Activated T-cell treated with anti-CD3 and anti-CD28 coated beads for 4 hours (primary cell): ENCODE results near the gene GLYATL1.

Experiments used
- DNase-seq: peaks from one replicate; pipeline ENCODE4 v3.0.0-alpha.2; 2020

Gene GLYATL1, protein sequence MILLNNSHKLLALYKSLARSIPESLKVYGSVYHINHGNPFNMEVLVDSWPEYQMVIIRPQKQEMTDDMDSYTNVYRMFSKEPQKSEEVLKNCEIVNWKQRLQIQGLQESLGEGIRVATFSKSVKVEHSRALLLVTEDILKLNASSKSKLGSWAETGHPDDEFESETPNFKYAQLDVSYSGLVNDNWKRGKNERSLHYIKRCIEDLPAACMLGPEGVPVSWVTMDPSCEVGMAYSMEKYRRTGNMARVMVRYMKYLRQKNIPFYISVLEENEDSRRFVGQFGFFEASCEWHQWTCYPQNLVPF

DNA sequence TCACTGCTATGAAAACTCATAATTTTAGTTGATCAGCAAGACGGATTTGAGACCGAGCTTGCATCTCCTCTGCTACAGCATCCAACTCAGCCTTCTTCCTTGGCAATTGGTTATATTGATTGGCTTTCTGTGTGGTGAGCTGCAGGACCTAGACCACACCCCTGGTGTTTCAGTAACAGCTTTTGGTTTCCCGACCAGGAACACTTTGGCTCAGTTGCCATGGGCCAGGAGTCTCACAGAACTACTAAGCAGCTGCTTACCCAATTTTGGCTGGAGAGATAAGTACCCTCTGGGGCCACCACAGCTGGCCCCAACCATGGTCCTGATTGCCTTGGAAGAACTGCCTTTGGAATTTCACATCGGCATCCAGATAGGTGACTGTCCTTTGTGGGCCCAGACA, at the start of gene GLYATL1:
TSS of gene GLYATL1 (plus strand) at position 212 of the 400 bp plus-strand sequence. CDS start 7,600 bp downstream, outside the sequence.
- DNase-seq: no peak

DNA sequence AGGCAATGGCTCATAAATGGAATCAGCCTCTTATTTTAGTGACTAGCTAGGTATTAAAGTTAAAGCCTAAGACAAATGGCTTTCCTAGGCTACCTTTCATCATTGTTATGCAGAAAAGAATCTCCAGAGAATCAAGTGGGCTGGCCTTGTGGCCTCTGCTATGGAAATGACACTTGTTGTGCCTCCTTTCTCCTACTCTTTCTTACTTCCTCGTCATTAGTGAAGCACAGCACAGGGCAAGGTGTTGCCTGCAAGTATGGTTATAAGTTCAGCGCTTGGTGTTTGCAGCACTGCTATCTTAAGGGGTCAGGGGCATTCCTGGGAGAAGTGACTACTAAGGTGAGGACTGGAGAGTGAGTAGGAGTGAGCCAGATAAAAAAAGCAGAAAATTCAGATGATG, 45.4 kb upstream of the GLYATL1 start:
- no peak for DNase-seq

DNA sequence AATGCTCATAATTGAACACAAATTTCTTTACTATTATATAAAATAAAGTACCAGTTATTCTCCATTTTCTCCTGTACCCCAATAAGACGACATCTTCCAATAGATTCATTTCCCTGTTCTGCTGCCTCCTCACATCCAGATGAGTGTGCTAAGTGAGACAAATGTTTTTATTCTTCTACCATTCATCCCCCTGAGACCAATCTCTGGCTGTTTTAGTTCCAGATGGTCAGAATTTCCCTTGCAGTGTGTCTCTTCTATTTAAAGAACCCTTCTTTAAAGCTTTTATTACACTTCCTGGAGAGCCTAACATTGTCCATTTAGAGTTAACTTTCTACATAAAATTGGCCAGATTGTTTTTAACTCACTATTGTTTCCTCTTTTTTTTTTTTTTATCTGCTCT, 41.2 kb upstream of the GLYATL1 start:
- DNase-seq: no peak

DNA sequence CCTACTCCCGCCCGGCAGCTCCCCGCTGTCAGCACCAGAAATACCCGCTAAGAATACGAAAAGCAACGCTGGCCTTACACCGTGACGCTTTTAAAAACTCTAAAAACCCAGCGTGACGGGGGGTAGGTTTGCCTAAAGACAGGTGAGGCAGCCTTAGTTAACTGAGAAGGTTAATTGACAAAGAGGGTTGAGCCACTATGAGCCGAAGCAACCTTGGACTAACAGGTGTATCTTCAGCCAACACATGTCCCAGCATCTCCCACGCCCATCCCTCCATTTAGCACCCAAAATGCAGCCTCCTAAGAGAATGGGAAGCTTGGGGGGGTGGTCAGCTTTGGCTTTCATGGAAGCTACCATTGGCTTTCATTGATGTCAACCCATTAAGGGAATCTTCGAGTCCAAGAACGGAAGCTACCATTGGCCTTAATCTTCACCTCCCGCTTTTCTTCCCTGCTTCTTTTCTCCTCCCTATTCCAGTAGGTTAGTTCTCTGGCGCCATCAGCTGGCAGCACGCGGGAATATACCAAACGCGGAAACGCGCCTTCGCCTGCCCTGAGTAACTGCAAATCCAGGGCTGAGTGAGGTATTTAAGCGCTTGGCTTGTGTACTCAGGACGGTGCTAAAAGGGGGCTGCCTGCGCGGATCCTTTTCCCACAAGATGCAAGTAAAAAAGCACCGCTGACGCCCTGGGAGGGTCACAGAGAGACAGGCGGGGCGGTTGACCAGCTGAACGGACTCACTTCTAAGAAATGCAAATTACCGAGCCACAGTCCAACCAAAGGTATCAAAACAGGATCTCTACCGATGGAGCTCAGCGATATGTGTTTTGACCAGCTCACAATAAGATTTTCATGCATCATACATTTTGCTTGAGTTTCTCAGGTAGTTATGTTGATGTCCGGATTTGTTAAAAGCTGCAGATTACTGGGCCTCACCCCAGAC, 38.5 kb upstream of the GLYATL1 start:
- no peak for DNase-seq

DNA sequence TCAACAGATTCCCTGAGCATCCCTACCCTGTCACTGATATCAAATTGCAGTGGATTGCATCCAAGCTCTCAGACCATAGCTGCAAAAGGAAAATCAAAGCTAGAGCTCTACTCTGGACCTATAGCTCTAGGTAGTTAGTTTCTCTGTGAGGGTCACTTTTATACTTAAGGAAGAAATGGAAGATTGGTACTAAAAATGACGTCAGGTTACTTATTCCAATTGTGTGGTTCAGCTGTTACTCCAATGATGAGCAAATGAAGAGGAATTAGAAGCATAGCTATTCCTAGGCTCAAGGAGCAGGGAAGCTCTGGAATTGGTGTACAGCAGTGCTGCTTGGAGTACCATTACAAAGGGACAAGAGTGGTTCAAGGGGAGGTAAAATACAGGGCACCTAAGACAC, 36.4 kb upstream of the GLYATL1 start:
- DNase-seq: no peak

DNA sequence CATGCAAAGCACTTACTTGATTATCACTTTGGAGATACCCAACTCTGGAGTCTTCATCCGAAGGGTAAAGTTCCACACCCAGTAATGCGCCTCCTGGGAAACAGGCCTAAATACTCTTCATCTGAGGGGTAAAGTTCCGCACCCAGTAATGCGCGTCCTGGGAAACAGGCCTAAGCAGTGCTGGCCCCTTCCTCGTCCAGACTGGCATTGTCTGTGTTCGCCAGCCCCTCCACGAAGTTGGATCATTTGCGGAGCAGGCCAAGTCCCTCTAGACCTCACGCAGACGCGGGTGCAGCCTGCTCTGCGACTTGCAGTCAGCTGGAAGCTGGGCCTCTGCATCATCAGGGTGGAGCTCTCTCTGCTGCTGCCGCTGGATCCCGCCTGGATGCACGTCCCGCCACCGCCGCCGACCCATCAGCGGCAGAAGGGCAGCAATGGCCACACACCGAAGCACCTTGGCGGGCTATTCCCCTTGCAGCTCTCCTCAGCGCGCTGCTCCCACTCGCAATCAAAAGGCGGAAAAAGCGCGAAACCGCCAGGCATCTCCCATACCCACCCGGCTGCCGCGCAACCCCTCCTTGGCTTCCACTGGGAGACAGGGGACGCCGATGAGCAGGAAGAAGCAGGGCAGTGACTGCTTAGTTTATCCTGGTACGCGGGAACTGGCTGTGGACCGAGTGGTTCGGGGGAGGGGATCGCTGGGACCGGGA, 34.1 kb upstream of the GLYATL1 start:
- DNase-seq: no peak

DNA sequence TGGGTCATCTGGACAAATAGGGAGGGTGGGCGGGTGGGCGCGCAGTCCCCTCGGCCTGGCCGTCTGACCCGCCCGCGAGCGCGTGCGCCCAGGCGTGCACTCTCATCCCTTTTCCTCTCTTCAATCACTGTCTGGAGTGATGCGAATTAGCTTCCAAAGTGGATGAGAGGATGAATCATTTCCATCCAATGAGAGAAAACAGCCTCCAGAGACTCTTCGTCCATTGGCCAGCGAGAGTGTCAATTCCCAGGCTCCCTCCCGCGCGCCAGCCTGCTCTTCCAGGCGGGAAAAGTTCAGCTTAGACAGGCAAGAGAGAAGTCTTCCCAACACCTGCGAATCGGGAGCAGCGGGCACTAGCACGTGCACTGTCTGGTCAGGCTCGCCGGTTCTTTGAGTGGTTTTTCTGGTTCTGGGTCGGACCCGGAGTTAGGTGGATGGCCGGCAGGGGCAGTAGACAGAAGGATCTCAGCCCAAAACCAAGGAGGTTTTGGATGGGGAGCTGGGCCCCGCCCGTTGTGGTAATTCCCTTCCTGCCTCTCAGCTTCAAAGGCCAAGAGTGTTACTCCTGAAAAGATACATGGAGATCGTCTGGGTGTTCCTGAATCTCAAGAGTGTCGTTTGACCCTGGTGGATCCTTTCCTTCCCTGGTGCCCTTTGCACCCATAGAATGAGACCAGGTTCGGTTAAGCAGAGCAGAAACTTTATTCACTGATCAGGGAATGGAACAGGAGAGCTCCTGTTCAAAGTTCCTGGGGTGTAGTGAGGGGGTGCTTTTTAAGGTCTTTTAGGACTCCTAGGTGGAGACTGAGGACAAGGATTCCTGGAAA, 33.4 kb upstream of the GLYATL1 start:
- DNase-seq: no peak

DNA sequence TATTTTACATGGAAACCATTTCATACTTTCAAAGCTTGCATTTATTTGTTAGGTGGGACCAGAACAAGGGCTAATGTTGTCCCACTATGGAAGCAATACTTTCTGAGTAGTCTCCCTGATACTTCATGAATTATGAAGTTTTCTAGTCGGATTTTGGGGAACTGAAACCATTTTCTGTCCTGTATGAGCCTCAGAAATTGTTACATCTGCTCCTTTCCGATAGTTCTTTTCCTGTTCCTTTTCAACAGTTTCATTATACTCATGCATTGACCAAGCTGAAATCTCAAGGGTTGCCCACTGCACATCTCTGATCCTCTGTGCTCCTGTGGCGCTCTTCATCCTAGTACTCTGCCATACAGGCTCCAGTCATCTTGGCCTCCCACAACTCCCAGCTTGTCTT, 31.5 kb upstream of the GLYATL1 start:
- DNase-seq: no peak

DNA sequence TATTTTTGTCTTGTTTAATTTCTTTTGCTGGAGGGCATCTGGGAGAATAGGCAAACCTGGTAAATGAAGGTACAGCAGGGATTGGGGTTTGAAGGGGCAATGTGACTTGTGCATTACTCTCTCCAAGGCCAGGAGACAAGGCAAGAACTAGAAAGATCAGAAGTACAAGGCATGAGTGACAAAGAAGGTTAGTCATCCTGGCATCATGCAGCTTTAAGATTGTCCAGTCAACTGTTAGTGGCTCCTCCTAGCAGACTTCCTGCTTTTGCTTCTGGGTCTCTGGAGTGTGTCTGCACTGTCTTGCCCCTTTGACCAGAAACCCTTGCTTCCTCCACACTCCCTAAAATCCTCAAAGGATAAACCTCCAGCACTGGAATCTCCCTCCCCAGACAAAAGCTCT, 27.2 kb upstream of the GLYATL1 start:
- DNase-seq: no peak

DNA sequence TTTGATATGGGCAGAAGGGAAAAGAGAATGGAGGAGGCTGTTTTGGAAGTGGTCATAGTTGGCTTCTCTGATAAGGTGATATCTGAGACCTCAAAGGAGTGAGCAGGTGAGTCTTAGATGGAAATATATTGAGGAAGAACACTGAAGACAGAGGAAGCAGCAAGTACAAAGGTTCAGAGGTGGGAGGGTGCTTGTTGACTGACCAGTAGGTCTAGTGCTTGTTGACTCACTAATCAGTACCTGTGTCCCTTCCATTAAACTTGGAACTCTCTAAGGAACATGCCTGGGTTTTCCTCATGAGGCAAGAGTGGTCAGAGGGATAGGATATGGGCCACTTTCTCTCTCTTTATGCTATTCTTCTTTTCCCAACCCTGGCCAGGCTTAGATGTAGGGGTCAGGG, 25.6 kb upstream of the GLYATL1 start:
- no peak for DNase-seq

DNA sequence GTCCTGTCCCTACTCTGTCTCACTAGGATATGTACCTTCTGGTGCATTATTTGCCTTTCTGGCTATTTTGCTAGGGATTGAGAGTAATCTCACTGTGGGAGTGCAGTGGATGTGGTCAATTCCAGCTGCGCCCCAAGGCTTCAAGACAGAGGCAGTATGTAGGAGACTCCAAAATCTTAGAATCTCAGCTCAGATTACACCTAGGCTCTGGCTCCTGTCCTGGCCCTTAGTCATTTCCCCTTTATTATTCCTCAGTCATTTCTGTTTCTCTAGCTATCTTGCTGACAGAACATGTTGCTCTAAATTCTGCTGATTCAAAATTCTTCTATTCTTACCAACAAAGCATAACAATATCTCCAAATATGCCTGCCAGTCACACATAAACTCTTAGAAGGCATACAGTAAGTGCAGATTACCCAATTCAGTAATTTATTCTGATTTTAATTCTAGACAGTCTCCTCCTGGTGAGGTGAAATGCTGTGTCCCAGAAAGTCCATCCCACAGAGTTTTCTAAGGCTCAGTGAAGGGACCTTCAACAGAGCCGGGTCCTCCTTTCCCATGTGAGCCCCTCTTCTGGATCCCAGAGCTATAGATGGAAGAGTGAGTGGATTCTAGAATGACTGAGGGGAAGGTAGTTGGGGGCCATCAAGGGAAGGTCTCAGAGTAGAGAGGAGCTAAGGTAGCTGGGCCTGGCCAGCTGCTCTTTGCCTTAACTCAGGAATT, 24.3 kb upstream of the GLYATL1 start:
- no peak for DNase-seq

DNA sequence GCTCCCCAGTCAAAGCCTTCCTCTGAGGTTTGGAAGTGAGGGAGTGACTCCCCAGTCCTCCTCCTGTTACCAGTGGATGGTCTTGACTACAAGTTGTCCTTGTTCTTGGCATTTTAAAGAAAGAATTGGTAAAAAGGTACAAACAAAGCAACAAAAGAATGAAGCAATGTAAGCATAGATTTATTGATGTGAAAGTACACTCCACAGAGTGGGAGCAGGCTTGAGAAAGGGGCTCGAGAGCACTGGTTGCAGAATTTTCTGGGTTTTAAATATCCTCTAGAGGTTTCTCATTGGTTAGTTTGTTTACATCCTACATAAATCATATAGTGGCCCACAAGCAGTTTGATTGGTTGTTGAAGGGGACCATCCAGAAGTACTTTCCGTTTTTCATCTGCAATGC, 22.7 kb upstream of the GLYATL1 start:
- no peak for DNase-seq

DNA sequence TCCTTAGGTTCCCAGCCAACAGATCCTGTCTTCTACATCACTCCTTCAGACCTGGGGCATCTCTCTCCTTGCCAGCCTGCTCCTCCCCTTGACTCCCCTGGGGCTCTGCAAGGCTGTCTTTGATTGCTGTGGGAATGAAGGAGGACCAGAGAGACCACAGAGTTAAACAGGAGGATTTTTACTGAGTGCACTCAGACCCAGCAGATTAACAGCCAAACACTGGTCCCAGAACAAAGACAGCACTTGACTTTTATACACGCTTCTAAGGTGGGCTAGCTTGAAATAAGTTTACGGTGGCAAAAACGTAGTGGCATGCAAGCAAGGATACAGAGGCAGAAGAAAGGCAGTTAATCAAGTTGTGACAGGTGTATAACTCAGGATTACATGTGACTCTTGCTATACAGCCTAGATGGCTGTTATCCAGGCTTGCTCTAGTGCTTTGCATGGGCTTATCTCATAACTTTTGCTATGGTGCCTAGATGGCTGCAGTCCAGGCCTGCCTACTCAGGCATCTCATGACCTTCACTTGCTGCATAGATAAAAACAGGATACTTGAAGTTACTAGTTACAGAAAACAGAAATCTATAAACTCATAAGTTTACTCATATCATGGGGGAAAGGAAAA, 22.0 kb upstream of the GLYATL1 start:
- no peak for DNase-seq

DNA sequence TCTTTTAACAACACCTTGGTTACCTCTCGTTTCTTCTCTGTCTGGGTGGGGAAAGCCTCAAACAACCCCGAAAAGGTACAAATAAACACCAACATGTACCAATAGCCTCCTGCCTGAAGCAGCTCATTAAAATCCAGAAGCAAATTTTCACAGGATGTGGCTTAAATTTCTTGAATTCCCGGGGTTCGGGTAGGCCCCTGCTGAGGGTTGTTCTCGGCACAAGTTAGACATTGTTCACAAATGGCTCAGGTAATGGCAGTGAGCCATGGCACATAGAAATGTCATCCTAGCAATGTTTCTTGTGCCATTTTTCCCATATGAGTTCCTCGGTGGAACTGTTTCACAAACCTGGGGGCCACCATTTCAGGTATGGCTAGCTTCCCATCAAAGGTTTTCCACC, 19.7 kb upstream of the GLYATL1 start:
- DNase-seq: no peak

DNA sequence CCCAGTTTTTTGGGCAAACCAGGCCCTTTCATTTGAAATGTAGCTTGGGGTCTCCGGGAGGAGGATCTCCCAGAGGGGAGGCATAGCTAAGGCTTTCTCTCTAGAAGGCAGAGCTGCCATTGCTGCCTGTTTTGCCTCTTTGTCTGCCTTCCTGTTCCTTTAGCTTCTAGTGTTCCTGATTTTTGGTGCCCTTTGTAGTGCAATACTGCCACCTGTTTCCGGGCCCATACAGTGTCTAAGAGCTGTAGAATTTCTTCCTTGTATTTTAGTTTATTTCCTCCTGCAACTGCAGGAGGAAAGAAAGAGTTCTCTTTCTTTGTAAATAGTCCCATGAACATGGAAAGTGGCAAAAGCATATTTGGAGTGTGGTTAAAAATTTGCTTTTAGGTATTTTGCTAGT, 19.3 kb upstream of the GLYATL1 start:
- no peak for DNase-seq

DNA sequence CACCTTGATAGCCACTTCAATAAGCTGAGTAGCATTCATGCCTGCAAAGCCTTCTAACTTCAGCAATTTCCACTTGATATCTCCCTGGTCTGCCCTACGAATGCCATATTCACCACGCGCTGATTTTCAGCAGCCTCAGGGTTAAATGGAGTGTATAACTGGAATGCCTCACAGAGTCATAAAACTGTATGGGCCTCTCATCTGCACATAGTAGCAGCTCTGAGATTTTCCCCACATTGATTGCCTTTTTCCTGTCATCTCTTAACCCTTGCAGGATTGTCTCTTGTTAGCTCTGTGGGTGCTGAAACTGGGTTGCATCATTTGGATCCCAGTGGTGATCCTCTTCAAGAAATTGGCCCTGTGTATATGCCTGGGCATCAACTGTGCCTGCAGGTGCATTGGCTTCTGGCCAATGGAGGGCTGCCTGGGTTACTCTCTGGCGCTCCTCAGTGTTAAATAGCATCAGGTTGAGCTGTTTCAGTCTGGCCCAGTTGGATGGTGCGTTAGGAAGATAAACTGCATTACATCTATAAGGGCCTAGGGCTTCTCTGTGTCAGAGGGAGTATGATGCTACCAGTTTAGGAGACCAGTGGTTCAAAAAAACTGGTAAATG, 17.4 kb upstream of the GLYATL1 start:
- no peak for DNase-seq

DNA sequence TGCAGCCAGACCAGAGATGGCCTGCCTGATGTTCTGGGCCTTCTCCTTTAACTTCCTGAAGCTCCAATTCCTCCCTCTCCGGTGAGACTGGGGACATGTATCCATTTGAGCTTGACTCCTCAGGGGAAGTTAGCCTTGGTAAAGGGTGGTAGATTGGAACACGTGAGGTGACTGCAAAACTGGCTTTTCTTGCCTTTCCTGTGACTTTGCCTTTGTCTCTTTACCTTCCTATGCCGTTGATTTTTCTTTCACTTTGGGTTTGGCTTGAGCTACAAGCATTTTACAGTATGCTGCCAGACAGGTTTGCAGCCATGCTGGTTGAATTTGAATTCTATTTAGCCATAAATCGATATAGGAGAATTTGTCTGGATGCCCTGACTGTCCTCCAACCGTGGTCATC, 16.8 kb upstream of the GLYATL1 start:
- no peak for DNase-seq

DNA sequence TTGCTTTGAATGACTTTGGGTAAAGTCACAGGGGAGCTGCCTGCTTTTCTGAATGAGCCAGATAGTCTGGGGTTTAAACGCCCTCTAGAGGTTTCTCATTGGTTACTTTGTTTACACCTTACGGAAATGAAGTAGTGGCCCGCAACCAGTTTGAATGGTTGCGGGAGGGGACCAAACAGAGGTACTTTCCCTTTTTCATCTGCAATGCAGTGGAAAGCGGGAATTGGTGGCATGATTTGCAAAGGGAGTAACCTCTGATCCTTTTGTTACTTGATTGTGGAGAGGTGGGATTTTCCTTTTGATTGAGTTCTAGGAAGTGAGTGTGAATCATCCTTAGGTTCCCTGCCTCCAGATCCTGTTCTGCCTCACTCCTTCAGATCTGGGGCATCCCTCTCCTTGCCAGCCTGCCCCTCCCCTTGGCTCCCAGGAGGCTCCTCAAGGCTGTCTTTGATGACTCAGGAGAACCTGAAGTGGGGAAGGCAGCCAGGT, 15.9 kb upstream of the GLYATL1 start:
- DNase-seq: no peak

DNA sequence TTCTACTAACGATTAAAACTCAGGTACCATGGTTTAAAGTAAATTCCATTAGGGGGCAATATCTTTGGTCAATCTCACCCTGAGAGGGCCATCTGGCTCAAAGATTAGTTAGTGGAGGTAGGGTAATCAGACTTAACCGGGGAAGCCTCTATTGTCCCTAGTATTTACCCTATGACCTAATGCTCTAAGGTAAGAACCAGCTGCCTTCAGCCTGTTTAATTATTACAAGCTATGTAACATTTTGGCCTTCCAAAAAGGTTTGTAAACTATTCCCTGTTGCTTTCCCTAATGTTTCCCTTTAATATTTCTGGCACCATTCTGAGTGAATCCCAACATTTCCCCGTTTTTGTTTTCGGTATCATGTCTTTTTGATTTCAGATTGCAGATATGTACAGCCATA, 15.1 kb upstream of the GLYATL1 start:
- no peak for DNase-seq

DNA sequence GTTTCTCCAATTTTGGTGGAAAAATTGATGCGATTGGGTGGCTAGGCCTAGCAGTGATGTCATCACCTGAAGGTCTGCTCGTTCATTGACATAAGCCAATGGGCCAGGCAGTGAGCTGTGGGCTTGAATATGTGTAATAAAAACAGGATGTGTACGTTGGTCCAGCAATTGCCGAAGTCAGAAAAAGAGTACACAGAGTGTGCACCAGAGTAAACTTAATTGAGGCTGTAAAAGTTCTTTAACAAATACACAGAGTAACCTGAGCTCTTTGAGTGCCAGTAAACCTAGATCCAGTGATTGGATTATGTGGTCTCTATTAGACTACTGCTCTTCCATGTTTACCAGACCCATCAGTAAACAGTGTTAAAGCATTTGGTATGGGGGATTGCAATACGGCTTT, 13.0 kb upstream of the GLYATL1 start:
- no peak for DNase-seq

DNA sequence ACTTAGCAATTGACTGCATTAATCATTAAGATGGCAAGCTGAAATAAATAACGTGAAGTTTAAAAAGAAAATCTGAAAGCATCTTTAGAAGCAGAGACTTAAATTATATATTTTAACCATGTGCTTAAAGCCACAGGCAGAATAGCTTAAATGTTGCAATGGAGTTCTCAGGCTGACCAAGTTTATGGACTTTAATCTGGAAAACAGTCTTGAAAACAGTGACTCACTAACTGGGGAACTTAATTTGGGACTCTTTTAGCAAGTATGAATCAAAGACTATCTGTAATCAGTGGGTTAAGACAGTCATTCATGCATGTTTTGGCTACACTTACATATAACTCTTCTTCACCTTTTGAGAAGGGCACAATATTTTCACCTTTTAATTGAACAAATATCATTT, 12.6 kb upstream of the GLYATL1 start:
- no peak for DNase-seq
